MM.1S (cell line): ENCODE results near the gene EMID1.

ENCODE experiments used
- DNase-seq: peaks from one replicate; pipeline ENCODE4 v3.0.0-alpha.2; 2015
- H2AFZ ChIP-seq: fragments of 300-600 bp; sonication (generic); 2 replicates; pipeline ENCODE4 v1.6.0; 2016; ENCODE audit warnings: antibody characterized with exemption, low read length
- H3F3A ChIP-seq: fragments of 300-600 bp; sonication (generic); 2 replicates; pipeline ENCODE4 v1.6.1; 2016; ENCODE audit warnings: mild to moderate bottlenecking, antibody characterized with exemption, low read length, moderate library complexity, mixed read lengths; ENCODE audit not compliant: insufficient read depth
- H3K27ac ChIP-seq: fragments of 300-600 bp; sonication (generic); 2 replicates; pipeline ENCODE4 v1.5.1; 2016; ENCODE audit warnings: mild to moderate bottlenecking, low read length
- H3K27me3 ChIP-seq: fragments of 300-600 bp; sonication (generic); replicated peaks from 2 replicates; pipeline ENCODE4 v1.6.0; 2016; ENCODE audit warnings: low read length; ENCODE audit not compliant: insufficient read depth
- H3K36me3 ChIP-seq: fragments of 300-600 bp; sonication (generic); replicated peaks from 2 replicates; pipeline ENCODE4 v1.6.1; 2016; ENCODE audit warnings: mild to moderate bottlenecking, low read length, mixed read lengths; ENCODE audit not compliant: insufficient read depth
- H3K4me1 ChIP-seq: fragments of 300-600 bp; sonication (generic); 2 replicates; pipeline ENCODE4 v1.6.1; 2016; ENCODE audit warnings: low read length, mixed read lengths
- H3K4me2 ChIP-seq: fragments of 300-600 bp; sonication (generic); 2 replicates; pipeline ENCODE4 v1.6.0; 2016; ENCODE audit warnings: low read depth, low read length
- H3K4me3 ChIP-seq: fragments of 300-600 bp; sonication (generic); 2 replicates; pipeline ENCODE4 v1.5.1; 2016; ENCODE audit warnings: low read length, mixed read lengths
- H3K79me2 ChIP-seq: fragments of 300-600 bp; sonication (generic); 2 replicates; pipeline ENCODE4 v1.6.1; 2016; ENCODE audit warnings: mixed run types, low read length, mixed read lengths
- H3K9ac ChIP-seq: fragments of 300-600 bp; sonication (generic); 2 replicates; pipeline ENCODE4 v1.6.1; 2016; ENCODE audit warnings: low read length, mixed read lengths
- H3K9me2 ChIP-seq: fragments of 300-600 bp; sonication (generic); replicated peaks from 2 replicates; pipeline ENCODE4 v1.6.1; 2016; ENCODE audit warnings: mild to moderate bottlenecking, low read length, mixed read lengths; ENCODE audit not compliant: insufficient read depth
- H3K9me3 ChIP-seq: fragments of 300-600 bp; sonication (generic); replicated peaks from 2 replicates; pipeline ENCODE4 v1.6.1; 2016; ENCODE audit warnings: mild to moderate bottlenecking, low read length, mixed read lengths; ENCODE audit not compliant: insufficient read depth
- H4K20me1 ChIP-seq: fragments of 300-600 bp; sonication (generic); 2 replicates; pipeline ENCODE4 v1.6.1; 2016; ENCODE audit warnings: mild to moderate bottlenecking, low read length, moderate library complexity, mixed read lengths; ENCODE audit not compliant: insufficient read depth
- CTCF ChIP-seq: fragments of 300-600 bp; sonication (generic); IDR thresholded peaks from 2 replicates; pipeline ENCODE4 v1.5.1; 2016; ENCODE audit warnings: antibody characterized with exemption, low read length, mixed read lengths
- EZH2 ChIP-seq: fragments of 300-600 bp; sonication (generic); optimal IDR thresholded peaks from 2 replicates; pipeline ENCODE3; 2017; ENCODE audit warnings: low read depth, mild to moderate bottlenecking, antibody characterized with exemption, low read length, mixed read lengths
- EZH2phosphoT487 ChIP-seq: fragments of 300-600 bp; sonication (generic); IDR thresholded peaks from 2 replicates; pipeline ENCODE4 v1.6.1; 2018; ENCODE audit warnings: antibody characterized with exemption, low read length

The EMID1 gene

GRCh38 chr22:29305836-29306174 is 100.1 kb downstream of the EMID1 start:
- Histone ChIP-seq H4K20me1 (no peaks in the 10 kb centered on the region), H3K4me3 (0 out of 2 replicates have a peak overlapping the region, but pooled peaks have one; percentile 77), H2AFZ (no peak overlapping the region; the same call in 1 of the 2 replicates), H3K9me2 (no peaks in the 10 kb centered on the region), H3K4me2 (peak overlapping the region; percentile 98; the same call in 1 of the 2 replicates), H3K9ac (no peak overlapping the region), H3K27ac (no peak overlapping the region), H3K79me2 (no peaks in the 10 kb centered on the region), H3F3A (peaks cover 10% of the 10 kb centered on the region), H3K36me3 (no peaks in the 10 kb centered on the region), H3K4me1 (no peaks in the 10 kb centered on the region), H3K9me3 (no peaks in the 10 kb centered on the region), H3K27me3 (no peaks in the 10 kb centered on the region)
- no peak for TF ChIP-seq CTCF
- no peak for TF ChIP-seq EZH2phosphoT487
- TF ChIP-seq EZH2 = no peak
- no peak for DNase-seq

GRCh38 chr22:29306175-29306834 is 100.6 kb downstream of the EMID1 start, which contains the start of gene GAS2L1:
GAS2L1 (plus strand) TSS chr22:29306650; CDS start chr22:29308106, 1,456 bp downstream.
- Histone ChIP-seq H3K79me2 (no peaks in the 10 kb centered on the region), H3K4me3 (peak within 1 kb of the TSS; percentile 77), H2AFZ (peak within 1 kb of the TSS; percentile 98), H3K9me3 (no peaks in the 10 kb centered on the region), H3K4me2 (peak within 1 kb of the TSS; percentile 98), H3K27me3 (peaks cover under 1% of the 10 kb centered on the region; the same call in 1 of the 2 replicates), H3K36me3 (no peaks in the 10 kb centered on the region), H3K27ac (no peak within 1 kb of the TSS), H3K4me1 (no peaks in the 10 kb centered on the region), H4K20me1 (no peaks in the 10 kb centered on the region), H3K9ac (peak within 1 kb of the TSS; percentile 53; the same call in 1 of the 2 replicates), H3F3A (peaks cover 5% of the 10 kb centered on the region; the same call in 1 of the 2 replicates), H3K9me2 (no peaks in the 10 kb centered on the region)
- DNase-seq = peak; percentile 58
- TF ChIP-seq CTCF (peak; percentile 45), EZH2 (no peak), EZH2phosphoT487 (no peak)

- Histone ChIP-seq H3K4me2 (peak overlapping the region; percentile 98), H3K9me3 (no peaks in the 10 kb centered on the region), H4K20me1 (no peaks in the 10 kb centered on the region), H3K4me1 (no peaks in the 10 kb centered on the region), H2AFZ (peak overlapping the region; percentile 98), H3K4me3 (peak overlapping the region; percentile 77), H3K9me2 (no peaks in the 10 kb centered on the region), H3F3A (no peaks in the 10 kb centered on the region), H3K9ac (peak overlapping the region; percentile 53; the same call in 1 of the 2 replicates), H3K79me2 (no peaks in the 10 kb centered on the region), H3K27ac (no peak overlapping the region), H3K27me3 (peaks cover 8% of the 10 kb centered on the region), H3K36me3 (no peaks in the 10 kb centered on the region)
- peak; percentile 48 for DNase-seq
- TF ChIP-seq EZH2 (no peak), CTCF (no peak), EZH2phosphoT487 (no peak)
Measured at GRCh38 chr22:29306835-29307595, 101.3 kb downstream of the EMID1 start.
